Measurements from ENCODE around the gene PKP1.

The PKP1 gene

DNA sequence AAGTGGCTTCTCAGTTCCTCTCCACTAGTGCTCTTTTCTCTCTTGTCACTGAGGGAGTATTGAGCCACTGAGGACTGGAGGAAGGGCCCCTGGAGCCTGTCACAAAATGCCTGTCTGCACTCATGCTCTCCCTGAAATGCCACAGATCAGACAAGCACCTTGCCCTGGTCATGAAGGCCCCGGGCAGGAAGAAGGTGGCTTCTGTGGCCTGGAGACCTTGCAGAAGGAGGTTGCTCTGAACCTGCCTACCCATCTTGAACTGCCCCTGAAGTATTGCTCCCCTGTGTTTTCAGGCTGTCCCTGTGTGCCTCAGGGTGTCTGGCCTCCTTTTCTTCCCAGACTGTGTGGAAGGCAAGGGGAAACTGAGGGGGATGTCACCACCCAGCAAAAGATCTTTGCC, 3.1 kb downstream of the PKP1 start:
- no peak for DNase-seq (ENCODE audit: low read depth)
- no peak overlapping the region for H3K4me3 ChIP-seq (ENCODE audit: low read length)
- TF ChIP-seq, protein P1, sequence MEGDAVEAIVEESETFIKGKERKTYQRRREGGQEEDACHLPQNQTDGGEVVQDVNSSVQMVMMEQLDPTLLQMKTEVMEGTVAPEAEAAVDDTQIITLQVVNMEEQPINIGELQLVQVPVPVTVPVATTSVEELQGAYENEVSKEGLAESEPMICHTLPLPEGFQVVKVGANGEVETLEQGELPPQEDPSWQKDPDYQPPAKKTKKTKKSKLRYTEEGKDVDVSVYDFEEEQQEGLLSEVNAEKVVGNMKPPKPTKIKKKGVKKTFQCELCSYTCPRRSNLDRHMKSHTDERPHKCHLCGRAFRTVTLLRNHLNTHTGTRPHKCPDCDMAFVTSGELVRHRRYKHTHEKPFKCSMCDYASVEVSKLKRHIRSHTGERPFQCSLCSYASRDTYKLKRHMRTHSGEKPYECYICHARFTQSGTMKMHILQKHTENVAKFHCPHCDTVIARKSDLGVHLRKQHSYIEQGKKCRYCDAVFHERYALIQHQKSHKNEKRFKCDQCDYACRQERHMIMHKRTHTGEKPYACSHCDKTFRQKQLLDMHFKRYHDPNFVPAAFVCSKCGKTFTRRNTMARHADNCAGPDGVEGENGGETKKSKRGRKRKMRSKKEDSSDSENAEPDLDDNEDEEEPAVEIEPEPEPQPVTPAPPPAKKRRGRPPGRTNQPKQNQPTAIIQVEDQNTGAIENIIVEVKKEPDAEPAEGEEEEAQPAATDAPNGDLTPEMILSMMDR (conservative IDR thresholded peaks at IDR 0.05; ENCODE audit: low read depth, low read length): no peak

DNA sequence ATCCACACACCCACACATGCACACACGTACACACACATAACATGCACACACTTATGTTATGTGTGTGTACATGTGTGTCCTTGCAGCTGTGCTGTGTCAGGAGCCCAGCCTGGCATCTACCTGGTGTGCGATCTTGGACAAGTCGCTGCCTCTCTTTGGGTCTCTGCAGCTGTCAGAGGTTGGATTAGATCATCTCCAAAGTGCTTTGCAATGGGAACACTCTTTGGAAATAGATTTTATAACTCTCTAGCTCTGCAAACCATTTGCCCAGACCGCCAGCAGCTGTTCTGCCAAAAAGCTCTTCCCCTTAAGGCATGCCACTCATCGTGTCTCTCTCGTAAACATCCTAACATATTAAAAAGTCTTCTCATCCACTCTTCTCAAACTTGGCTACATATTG, 4.7 kb downstream of the PKP1 start:
- DNase-seq (ENCODE audit: low read depth): no peak
- TF ChIP-seq, protein P1 (conservative IDR thresholded peaks at IDR 0.05; ENCODE audit: low read depth, low read length): no peak
- H3K4me3 ChIP-seq (ENCODE audit: low read length): no peak overlapping the region

DNA sequence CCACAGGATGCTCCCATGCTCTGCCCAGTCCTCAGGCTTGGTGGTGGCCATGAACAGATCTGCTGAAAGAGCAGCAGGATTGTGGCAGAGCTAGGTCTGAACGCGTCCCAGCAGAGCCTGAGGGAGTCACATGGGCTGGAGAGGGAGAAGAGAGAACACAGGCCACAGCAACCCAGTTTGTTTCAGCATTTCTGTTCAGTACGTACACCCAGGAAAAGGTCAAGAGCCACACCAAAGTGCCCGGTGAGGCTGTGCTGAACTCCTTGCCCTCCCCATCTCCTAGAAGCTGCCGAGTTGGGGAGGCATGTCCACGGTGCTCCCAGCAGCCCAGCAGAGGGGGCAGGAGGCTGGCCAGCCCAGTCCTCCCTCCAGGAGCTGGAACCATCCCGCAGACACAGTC, 5.5 kb downstream of the PKP1 start:
- DNase-seq (ENCODE audit: low read depth): no peak
- TF ChIP-seq, protein P1 (conservative IDR thresholded peaks at IDR 0.05; ENCODE audit: low read depth, low read length): peak; percentile 15
- no peak overlapping the region for H3K4me3 ChIP-seq (ENCODE audit: low read length)

DNA sequence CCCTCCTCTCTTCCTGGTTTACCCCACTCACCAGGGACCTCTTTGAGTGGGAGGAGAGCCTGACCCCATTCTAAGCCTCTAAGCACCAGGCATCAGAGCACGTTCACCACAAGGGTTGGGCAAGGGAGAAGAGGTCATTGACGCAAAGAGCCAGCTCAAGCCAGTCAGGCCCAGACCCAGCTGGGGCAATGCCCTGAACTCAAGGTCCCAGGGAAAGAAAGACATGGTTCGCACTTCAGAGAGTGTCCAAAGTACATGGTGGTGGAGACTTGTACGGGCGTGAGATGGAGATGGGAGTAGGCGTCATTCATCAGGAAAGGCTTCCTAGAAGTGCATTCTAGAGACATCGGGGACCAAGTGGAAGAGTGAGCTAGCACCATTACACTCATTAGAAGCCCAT, 7.2 kb downstream of the PKP1 start:
- TF ChIP-seq, protein P1 (conservative IDR thresholded peaks at IDR 0.05; ENCODE audit: low read depth, low read length): no peak
- DNase-seq (ENCODE audit: low read depth): no peak
- H3K4me3 ChIP-seq (ENCODE audit: low read length): no peak overlapping the region

DNA sequence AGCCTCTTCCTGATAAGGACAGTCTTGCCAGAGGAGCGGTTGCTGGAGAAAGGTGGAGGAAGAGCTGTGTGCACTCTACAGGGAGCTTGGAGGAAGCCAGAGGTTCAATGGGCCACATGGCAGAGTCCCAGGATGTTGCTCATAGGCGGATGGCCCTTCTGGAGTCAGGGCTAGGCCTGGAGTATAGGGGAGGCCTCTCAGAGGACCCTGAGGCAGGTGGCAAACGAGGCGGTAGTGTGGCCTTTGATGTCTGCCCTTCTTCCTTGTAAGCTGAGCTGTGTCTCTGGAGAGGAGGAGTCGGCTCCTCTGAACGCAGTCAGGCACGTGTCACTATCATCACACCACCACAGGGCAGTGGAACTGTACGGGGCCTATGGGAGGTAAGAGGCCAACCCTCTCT, 8.6 kb downstream of the PKP1 start:
- DNase-seq (ENCODE audit: low read depth): no peak
- no peak overlapping the region for H3K4me3 ChIP-seq (ENCODE audit: low read length)
- TF ChIP-seq, protein P1 (conservative IDR thresholded peaks at IDR 0.05; ENCODE audit: low read depth, low read length): no peak

DNA sequence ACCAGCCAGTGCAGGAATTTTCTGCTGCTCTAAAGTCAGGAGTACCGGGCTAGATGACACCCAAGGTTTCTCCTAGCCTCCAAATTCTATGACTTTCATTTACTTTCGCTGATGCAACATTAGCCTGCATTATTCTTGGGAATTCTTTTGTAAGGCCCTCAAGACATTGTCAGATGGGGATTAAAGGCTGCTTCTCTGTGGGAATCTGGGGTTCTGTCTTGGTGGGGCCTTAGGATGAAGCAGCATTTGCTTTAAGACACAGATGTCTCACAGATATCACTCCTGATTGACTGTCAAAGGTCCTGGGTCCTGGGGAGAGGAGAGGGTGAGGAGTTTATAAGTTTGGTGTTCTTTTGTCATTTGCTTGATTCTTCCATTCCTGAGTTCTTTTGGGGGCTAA, 11.6 kb downstream of the PKP1 start:
- no peak overlapping the region for H3K4me3 ChIP-seq (ENCODE audit: low read length)
- no peak for DNase-seq (ENCODE audit: low read depth)
- TF ChIP-seq, protein P1 (conservative IDR thresholded peaks at IDR 0.05; ENCODE audit: low read depth, low read length): no peak

DNA sequence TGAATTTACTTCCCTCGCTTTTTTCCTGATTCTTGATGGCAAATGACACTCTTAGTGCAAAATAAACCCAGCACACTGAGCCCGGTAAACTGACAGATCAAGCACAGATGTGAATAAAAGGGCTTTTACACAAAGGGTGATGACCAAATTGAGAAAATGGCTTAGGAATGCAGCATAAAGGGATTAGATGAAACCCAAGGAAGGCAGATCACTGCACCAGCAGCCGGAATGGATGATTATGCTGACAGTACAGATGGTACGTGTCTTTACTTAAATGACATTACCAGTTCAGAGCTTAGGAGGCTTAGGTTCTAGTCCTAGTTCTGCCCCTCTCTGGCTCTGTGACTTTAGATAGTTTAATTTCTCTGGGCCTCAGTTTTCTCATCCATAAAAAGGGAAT, 12.0 kb downstream of the PKP1 start:
- no peak for DNase-seq (ENCODE audit: low read depth)
- H3K4me3 ChIP-seq (ENCODE audit: low read length): no peak overlapping the region
- TF ChIP-seq, protein P1 (conservative IDR thresholded peaks at IDR 0.05; ENCODE audit: low read depth, low read length): no peak

Data from retinal pigment epithelial cell (primary cell).